ENCODE measurements around the gene TMUB1.

- TF ChIP-seq CTCF (IDR thresholded peaks at IDR 0.05) (no peak), POLR2A (IDR thresholded peaks at IDR 0.05) (no peak)
Measured at GRCh38 chr7:151128716-151129115, 45.4 kb upstream of the TMUB1 start.

Measured in heart left ventricle (tissue), 13 donors.